ENCODE data around the gene PPFIA2.

GRCh38 chr12:81542065-81543010 lies 216.8 kb downstream of the PPFIA2 start:
- no peak for TF ChIP-seq CTCF (conservative IDR thresholded peaks at IDR 0.05)
- no peak for TF ChIP-seq EZH2 (IDR thresholded peaks at IDR 0.05; ENCODE audit: low read depth)

Data from PC-9 (cell line).